HL-60 (cell line): ENCODE results near the gene MYO15A.

Experiments used
- GABPA ChIP-seq: IDR thresholded peaks from 2 replicates; pipeline ENCODE4 v1.6.1; 2012; ENCODE audit warnings: low read depth
- POLR2AphosphoS5 ChIP-seq: IDR thresholded peaks from 2 replicates; pipeline ENCODE4 v1.6.1; 2012; ENCODE audit warnings: low read depth
- TF ChIP-seq, protein P1 (sequence below): IDR thresholded peaks from one replicate; pipeline ENCODE4 v1.5.1; 2011; ENCODE audit warnings: low read length, control low read depth, inconsistent platforms; ENCODE audit not compliant: insufficient read depth
- TF ChIP-seq, protein P2 (sequence below): IDR thresholded peaks from 2 replicates; pipeline ENCODE4 v1.6.1; 2012; ENCODE audit warnings: low read depth; ENCODE audit not compliant: insufficient replicate concordance

DNA sequence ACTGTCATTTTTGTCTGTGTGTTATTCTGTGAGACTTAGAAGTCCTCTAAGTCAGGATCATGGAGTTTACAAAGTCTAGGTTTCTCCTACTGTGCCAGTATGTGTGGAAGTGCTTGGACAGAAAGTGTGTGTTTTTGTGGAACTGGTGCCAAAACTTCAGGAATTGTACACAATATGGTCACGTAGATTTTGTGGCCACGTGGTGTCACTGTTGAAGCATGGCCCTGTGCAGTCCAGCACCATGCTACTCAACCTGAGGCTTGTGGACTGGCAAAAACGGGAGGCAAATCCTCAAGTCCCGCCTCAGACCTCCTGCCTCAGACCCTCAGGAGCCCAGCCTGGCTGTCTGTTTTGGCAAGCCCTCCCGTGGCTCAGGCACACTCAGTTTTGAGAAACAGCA lies 58.3 kb downstream of the MYO15A start:
- no peak for TF ChIP-seq GABPA
- TF ChIP-seq, protein P1, sequence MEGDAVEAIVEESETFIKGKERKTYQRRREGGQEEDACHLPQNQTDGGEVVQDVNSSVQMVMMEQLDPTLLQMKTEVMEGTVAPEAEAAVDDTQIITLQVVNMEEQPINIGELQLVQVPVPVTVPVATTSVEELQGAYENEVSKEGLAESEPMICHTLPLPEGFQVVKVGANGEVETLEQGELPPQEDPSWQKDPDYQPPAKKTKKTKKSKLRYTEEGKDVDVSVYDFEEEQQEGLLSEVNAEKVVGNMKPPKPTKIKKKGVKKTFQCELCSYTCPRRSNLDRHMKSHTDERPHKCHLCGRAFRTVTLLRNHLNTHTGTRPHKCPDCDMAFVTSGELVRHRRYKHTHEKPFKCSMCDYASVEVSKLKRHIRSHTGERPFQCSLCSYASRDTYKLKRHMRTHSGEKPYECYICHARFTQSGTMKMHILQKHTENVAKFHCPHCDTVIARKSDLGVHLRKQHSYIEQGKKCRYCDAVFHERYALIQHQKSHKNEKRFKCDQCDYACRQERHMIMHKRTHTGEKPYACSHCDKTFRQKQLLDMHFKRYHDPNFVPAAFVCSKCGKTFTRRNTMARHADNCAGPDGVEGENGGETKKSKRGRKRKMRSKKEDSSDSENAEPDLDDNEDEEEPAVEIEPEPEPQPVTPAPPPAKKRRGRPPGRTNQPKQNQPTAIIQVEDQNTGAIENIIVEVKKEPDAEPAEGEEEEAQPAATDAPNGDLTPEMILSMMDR, result no peak
- no peak for TF ChIP-seq POLR2AphosphoS5
- TF ChIP-seq, protein P2, sequence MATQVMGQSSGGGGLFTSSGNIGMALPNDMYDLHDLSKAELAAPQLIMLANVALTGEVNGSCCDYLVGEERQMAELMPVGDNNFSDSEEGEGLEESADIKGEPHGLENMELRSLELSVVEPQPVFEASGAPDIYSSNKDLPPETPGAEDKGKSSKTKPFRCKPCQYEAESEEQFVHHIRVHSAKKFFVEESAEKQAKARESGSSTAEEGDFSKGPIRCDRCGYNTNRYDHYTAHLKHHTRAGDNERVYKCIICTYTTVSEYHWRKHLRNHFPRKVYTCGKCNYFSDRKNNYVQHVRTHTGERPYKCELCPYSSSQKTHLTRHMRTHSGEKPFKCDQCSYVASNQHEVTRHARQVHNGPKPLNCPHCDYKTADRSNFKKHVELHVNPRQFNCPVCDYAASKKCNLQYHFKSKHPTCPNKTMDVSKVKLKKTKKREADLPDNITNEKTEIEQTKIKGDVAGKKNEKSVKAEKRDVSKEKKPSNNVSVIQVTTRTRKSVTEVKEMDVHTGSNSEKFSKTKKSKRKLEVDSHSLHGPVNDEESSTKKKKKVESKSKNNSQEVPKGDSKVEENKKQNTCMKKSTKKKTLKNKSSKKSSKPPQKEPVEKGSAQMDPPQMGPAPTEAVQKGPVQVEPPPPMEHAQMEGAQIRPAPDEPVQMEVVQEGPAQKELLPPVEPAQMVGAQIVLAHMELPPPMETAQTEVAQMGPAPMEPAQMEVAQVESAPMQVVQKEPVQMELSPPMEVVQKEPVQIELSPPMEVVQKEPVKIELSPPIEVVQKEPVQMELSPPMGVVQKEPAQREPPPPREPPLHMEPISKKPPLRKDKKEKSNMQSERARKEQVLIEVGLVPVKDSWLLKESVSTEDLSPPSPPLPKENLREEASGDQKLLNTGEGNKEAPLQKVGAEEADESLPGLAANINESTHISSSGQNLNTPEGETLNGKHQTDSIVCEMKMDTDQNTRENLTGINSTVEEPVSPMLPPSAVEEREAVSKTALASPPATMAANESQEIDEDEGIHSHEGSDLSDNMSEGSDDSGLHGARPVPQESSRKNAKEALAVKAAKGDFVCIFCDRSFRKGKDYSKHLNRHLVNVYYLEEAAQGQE, result no peak
